Renal cortical epithelial cell (primary cell): Measurements from ENCODE around the gene LYVE1. TPM values are rescaled to one million over a fixed set of nuclear protein-coding genes. Genes with fewer than 3 reads are reported as not detected.
A peak's percentile ranks its signal among the peaks of the same experiment; 100 is the strongest.

Experiments used
- DNase-seq: peaks from one replicate; pipeline ENCODE4 v3.0.0-alpha.2; 2011; ENCODE audit warnings: low read depth
- total RNA-seq: library from RNA; depleted of rRNA; stranded (reverse); fragments of >200 nt; gene quantifications from 2 replicates; pipeline ENCODE4 v1.2.3, GENCODE V29; 2014

LYVE1 gene
- total RNA-seq, 1 donor from 2014 or later = 0.05 TPM

- DNase-seq = no peak
Measured at GRCh38 chr11:10522921-10523320, 45.5 kb downstream of the LYVE1 start.

GRCh38 chr11:10522276-10522675, 46.2 kb downstream of the LYVE1 start:
- no peak for DNase-seq

- no peak for DNase-seq
Measured at GRCh38 chr11:10520562-10520961, 47.9 kb downstream of the LYVE1 start.

- no peak for DNase-seq
Measured at GRCh38 chr11:10519630-10520029, 48.8 kb downstream of the LYVE1 start.

GRCh38 chr11:10518891-10519290, 49.6 kb downstream of the LYVE1 start:
- no peak for DNase-seq

GRCh38 chr11:10518123-10518522, 50.3 kb downstream of the LYVE1 start:
- no peak for DNase-seq

- DNase-seq = no peak
Measured at GRCh38 chr11:10515418-10515817, 53.0 kb downstream of the LYVE1 start.

GRCh38 chr11:10514709-10515108, 53.8 kb downstream of the LYVE1 start:
- no peak for DNase-seq

GRCh38 chr11:10514202-10514601, 54.3 kb downstream of the LYVE1 start:
- DNase-seq = peak; percentile 9

- no peak for DNase-seq
Measured at GRCh38 chr11:10511181-10511621, 57.3 kb downstream of the LYVE1 start.

Other genes starting within 250 kb of the LYVE1 start
- 6.7 and 6.8 TPM in 2 replicates for gene AMPD3, start 113.4 kb downstream of the LYVE1 start, total RNA-seq
- gene RNF141, start 27.5 kb downstream of the LYVE1 start, total RNA-seq = 41.7 and 42.9 TPM in 2 replicates
- under 0.01 and 0.15 TPM in 2 replicates for gene IRAG1, start 125.1 kb upstream of the LYVE1 start, total RNA-seq
- gene CTR9, start 182.6 kb upstream of the LYVE1 start, total RNA-seq = 28.3 and 42.9 TPM in 2 replicates
- 664 and 870 TPM in 2 replicates for gene EIF4G2, start 240.3 kb upstream of the LYVE1 start, total RNA-seq